HepG2 (cell line): ENCODE measurements around the gene PSMD12. TPM values are rescaled to one million over a fixed set of nuclear protein-coding genes. Genes with fewer than 3 reads are reported as not detected.
A peak's percentile ranks its signal among the peaks of the same experiment; 100 is the strongest.

Experiments
- ATAC-seq: fragments of 200-7000 bp; cut with Tn5 transposase; 3 replicates; pipeline ENCODE4 v1.9.1; 2020; ENCODE audit warnings: mild to moderate bottlenecking, moderate library complexity
- BruUV-seq: library from RNA; stranded (reverse); fragments of 400-500 nt; replicated peaks from 2 replicates; lab custom pipeline; 2021; lab: Mats Ljungman, UMichigan
- CTCF ChIA-PET: fragments of 300-600 bp; formaldehyde crosslinking; extraction: SDS; loops from one replicate; lab custom pipeline; 2021; ENCODE audit warnings: low total read pairs, inconsistent platforms, low intra/inter-chr PET ratio; lab: Yijun Ruan, JAX
- POLR2A ChIA-PET: fragments of 350-600 bp; sonication (Branson Sonifier 250); formaldehyde crosslinking; loops from one replicate; lab custom pipeline; 2020; ENCODE audit warnings: antibody characterized with exemption, inconsistent platforms; lab: Yijun Ruan, JAX
- DNase-seq: peaks from one replicate; pipeline ENCODE4 v3.0.0-alpha.2; 2015; ENCODE audit warnings: low spot score
- FAIRE-seq: peaks from 3 replicates; lab custom pipeline; 2011; peaks lifted over from hg19 to GRCh38; lab: Jason Lieb, UNC
- H2AFZ ChIP-seq: one replicate; pipeline ENCODE4 v1.6.1; 2011; ENCODE audit warnings: low read length, inconsistent platforms
- H3K27ac ChIP-seq: fragments of 300-600 bp; 3 replicates; pipeline ENCODE4 v1.8.0; 2011; ENCODE audit warnings: mixed run types, mild to moderate bottlenecking, mixed read lengths, low read length, inconsistent platforms; ENCODE audit not compliant: insufficient read depth; ENCODE audit errors: extremely low read length
- H3K27me3 ChIP-seq, 2 experiments: fragments of 200-600 bp in 1 of 2; 2 replicates in 1 of 2; 3 replicates in 1 of 2; pipeline versions ENCODE4 v1.6.0 to v1.8.0; 2011; ENCODE audit warnings: low read length in 2 of 2, mild to moderate bottlenecking in 2 of 2, moderate library complexity in 2 of 2, inconsistent platforms in 1 of 2; ENCODE audit not compliant: insufficient read depth in 2 of 2, control insufficient read depth in 1 of 2
- H3K36me3 ChIP-seq, 2 experiments: fragments of 200-600 bp in 1 of 2; replicated peaks in 1 of 2; 2 replicates in 1 of 2; 3 replicates in 1 of 2; pipeline versions ENCODE4 v1.5.1 to v1.8.0; 2011; ENCODE audit warnings: low read length in 2 of 2, inconsistent platforms in 1 of 2; ENCODE audit not compliant: insufficient read depth in 2 of 2, control insufficient read depth in 1 of 2
- H3K4me1 ChIP-seq: 2 replicates; pipeline ENCODE4 v1.5.1; 2012; ENCODE audit warnings: low read length, inconsistent platforms; ENCODE audit not compliant: insufficient read depth
- H3K4me2 ChIP-seq: 2 replicates; pipeline ENCODE4 v1.6.0; 2011; ENCODE audit warnings: low read depth, low read length, inconsistent platforms
- H3K4me3 ChIP-seq, 3 experiments: fragments of 200-600 bp in 1 of 3; sonication (generic), shearing (Covaris generic) in 1 of 3; replicated peaks in 1 of 3; 2 replicates each; pipeline ENCODE4 v1.5.1; 2011 to 2016; ENCODE audit warnings: low read length in 3 of 3, inconsistent platforms in 2 of 3, low read depth in 2 of 3, mild to moderate bottlenecking in 2 of 3, control low read depth in 1 of 3, mixed read lengths in 1 of 3; ENCODE audit not compliant: insufficient read depth in 1 of 3
- H3K79me2 ChIP-seq: one replicate; pipeline ENCODE4 v1.6.1; 2011; ENCODE audit warnings: low read length, inconsistent platforms; ENCODE audit not compliant: insufficient read depth
- H3K9ac ChIP-seq: 2 replicates; pipeline ENCODE4 v1.6.0; 2011; ENCODE audit warnings: mild to moderate bottlenecking, low read depth, low read length, inconsistent platforms; ENCODE audit not compliant: insufficient read depth
- H3K9me3 ChIP-seq: 2 replicates; pipeline ENCODE4 v1.5.1; 2012; ENCODE audit warnings: mild to moderate bottlenecking, low read length
- H4K20me1 ChIP-seq: 2 replicates; pipeline ENCODE4 v1.6.0; 2011; ENCODE audit warnings: inconsistent platforms, mild to moderate bottlenecking, low read length, moderate library complexity; ENCODE audit not compliant: insufficient read depth
- ATF6 ChIP-seq: sonication (generic); formaldehyde crosslinking; conservative IDR thresholded peaks from 2 replicates; pipeline ENCODE4 v1.4.0; 2020; ENCODE audit warnings: missing genetic modification reagents
- BATF2 ChIP-seq: sonication (generic); formaldehyde crosslinking; IDR thresholded peaks from 2 replicates; pipeline ENCODE4 v1.8.0; 2022; ENCODE audit warnings: mild to moderate bottlenecking, missing genetic modification reagents, moderate library complexity
- CC2D1A ChIP-seq: sonication (generic); formaldehyde crosslinking; IDR thresholded peaks from 2 replicates; pipeline ENCODE4 v1.8.1; 2023; ENCODE audit warnings: mild to moderate bottlenecking, missing genetic modification reagents
- FIP1L1 ChIP-seq: fragments of 200-400 bp; formaldehyde crosslinking; IDR thresholded peaks from 2 replicates; pipeline ENCODE4 v1.6.1; 2018; ENCODE audit warnings: low read depth, mild to moderate bottlenecking, low read length, moderate library complexity, borderline replicate concordance; ENCODE audit not compliant: insufficient read depth
- GTF2F1 ChIP-seq: fragments of 150-350 bp; IDR thresholded peaks from 2 replicates; pipeline ENCODE4 v1.6.1; 2014; ENCODE audit warnings: low read length
- NFKB2 ChIP-seq: sonication (generic); formaldehyde crosslinking; IDR thresholded peaks from 2 replicates; pipeline ENCODE4 v1.4.0; 2020; ENCODE audit warnings: missing genetic modification reagents, borderline replicate concordance
- NKX3-1 ChIP-seq: sonication (generic); formaldehyde crosslinking; IDR thresholded peaks from 2 replicates; pipeline ENCODE4 v1.5.0; 2020; ENCODE audit warnings: missing genetic modification reagents
- RAD51 ChIP-seq: fragments of 450-650 bp; IDR thresholded peaks from 2 replicates; pipeline ENCODE4 v1.6.1; 2016; ENCODE audit warnings: borderline replicate concordance
- SOX5 ChIP-seq: IDR thresholded peaks from 2 replicates; pipeline ENCODE4 v1.6.1; 2016; ENCODE audit warnings: borderline replicate concordance
- XRCC5 ChIP-seq: fragments of 200-400 bp; formaldehyde crosslinking; optimal IDR thresholded peaks from 2 replicates; pipeline ENCODE3; 2017; ENCODE audit warnings: mild to moderate bottlenecking, low read length
- ZNF256 ChIP-seq: sonication (generic); formaldehyde crosslinking; conservative IDR thresholded peaks from 2 replicates; pipeline ENCODE4 v1.4.0; 2020; ENCODE audit warnings: missing genetic modification reagents
- ZNF460 ChIP-seq: sonication (generic); formaldehyde crosslinking; IDR thresholded peaks from 2 replicates; pipeline ENCODE4 v1.5.1; 2020; ENCODE audit warnings: missing genetic modification reagents, mild to moderate bottlenecking, borderline replicate concordance
- ZNF572 ChIP-seq: sonication (generic); formaldehyde crosslinking; IDR thresholded peaks from 2 replicates; pipeline ENCODE4 v1.5.1; 2020; ENCODE audit warnings: mild to moderate bottlenecking, missing genetic modification reagents
- ZNF598 ChIP-seq: sonication (generic); formaldehyde crosslinking; IDR thresholded peaks from 2 replicates; pipeline ENCODE4 v1.5.1; 2020; ENCODE audit warnings: mild to moderate bottlenecking, missing genetic modification reagents, borderline replicate concordance
- WGBS: methylation state at CpG from one replicate; pipeline ENCODE4 v1.1.6; 2017; ENCODE audit warnings: low lambda C conversion rate; 5-methylcytosine and 5-hydroxymethylcytosine counted together
- in situ Hi-C: cut with HindIII; loops from 2 replicates; pipeline ENCODE4 v1.10.0; 2017; ENCODE audit warnings: low pct_unique_long_range_greater_than_20kb; ENCODE audit not compliant: extremely low pct_ligation_motif_present
- intact Hi-C: fragments of 100-400 bp; cut with micrococcal nuclease; formaldehyde crosslinking; loops from one replicate; pipeline ENCODE4 v1.10.0; 2022; ENCODE audit not compliant: unreplicated experiment
- polyA plus RNA-seq, 8 experiments: library from polyadenylated mRNA; depleted of rRNA in 3 of 8; stranded (reverse) in 7 of 8; unstranded in 1 of 8; fragments of >200 nt; fragmentation: Illumina TruSeq in 4 of 8; extraction: Trizol in 4 of 8; gene quantifications; 2 replicates each; pipeline versions ENCODE4 v1.2.1 to v1.2.3, GENCODE V29; 2011 to 2016; ENCODE audit warnings: low read depth in 4 of 8, missing spikeins in 1 of 8, mixed read lengths in 1 of 8; ENCODE audit not compliant: insufficient read depth in 1 of 8
- total RNA-seq, 5 experiments: library from RNA; depleted of rRNA; stranded (reverse); fragments of >200 nt; fragmentation: Illumina TruSeq; extraction: Trizol; gene quantifications; 2 replicates each; pipeline ENCODE4 v1.2.3, GENCODE V29; 2016; ENCODE audit warnings: low read depth in 1 of 5
- TF ChIP-seq, protein P1 (sequence below): IDR thresholded peaks from 2 replicates; pipeline ENCODE4 v1.6.1; 2016; ENCODE audit warnings: mild to moderate bottlenecking, missing biosample characterization, missing genetic modification reagents
- TF ChIP-seq, protein P2 (sequence below): sonication (generic); formaldehyde crosslinking; IDR thresholded peaks from 2 replicates; pipeline ENCODE4 v1.4.0; 2020; ENCODE audit warnings: low read depth, mild to moderate bottlenecking, missing genetic modification reagents

PSMD12 gene
- total and polyA plus RNA-seq, 2 of the 13 experiments (the other 11 are each of a cell fraction or from before 2014, with no cell fraction given): 27.4 to 71.7 TPM

- H3K4me3 ChIP-seq: peak overlapping the region in 1 of 3 experiments; percentile 63; a peak in 3 of 6 replicates
- peak overlapping the region; percentile 87 for H3K4me2 ChIP-seq
- ChIA-PET CTCF (interaction anchor here (0.6 to 2.3 kb wide), 6 partner anchors 101 to 315 kb away, joined by 3 to 14 read pairs (median 4); no protein-coding TSS in a partner anchor), POLR2A (interaction anchor here (0.9 kb wide), 1 partner anchor 10 kb away, joined by 3 read pairs; no protein-coding TSS in a partner anchor)
- peak; percentile 64 for ATAC-seq
- H3K4me1 ChIP-seq: peaks cover 29% of the 10 kb centered on the region
- H3K27ac ChIP-seq: no peak overlapping the region
- no peaks in the 10 kb centered on the region for H3K36me3 ChIP-seq
- 0 out of 5 replicates have a peak, but pooled peaks cover 0 to 6% of the 10 kb centered on the region in 2 experiments for H3K27me3 ChIP-seq
- in situ Hi-C loops: loop anchor here (5.0 to 10.0 kb wide), 3 partner anchors 93 to 318 kb away; no protein-coding TSS in a partner anchor
- FAIRE-seq: peak; percentile 93
- no peaks in the 10 kb centered on the region for H3K79me2 ChIP-seq
- DNase-seq: peak; percentile 81
- no TSS peak for BruUV-seq
- WGBS: 10% methylated on average over 12 of the region's 12 CpGs
- intact Hi-C loops: loop anchor here (1.0 to 5.0 kb wide), 2 partner anchors 258 to 315 kb away; no protein-coding TSS in a partner anchor
- no peak overlapping the region; the same call in 1 of the 2 replicates for H3K9ac ChIP-seq
- H4K20me1 ChIP-seq: no peaks in the 10 kb centered on the region
- no peaks in the 10 kb centered on the region for H3K9me3 ChIP-seq
- H2AFZ ChIP-seq: no peak overlapping the region
- TF ChIP-seq XRCC5 (peak; percentile 92), SOX5 (CRISPR knock-in tag) (no peak), CC2D1A (CRISPR knock-in tag) (no peak), ZNF572 (no peak), ATF6 (CRISPR knock-in tag) (no peak), NFKB2 (no peak), ZNF256 (CRISPR knock-in tag) (no peak), FIP1L1 (no peak), GTF2F1 (no peak), NKX3-1 (CRISPR knock-in tag) (no peak), ZNF598 (CRISPR knock-in tag) (no peak), ZNF460 (CRISPR knock-in tag) (no peak), BATF2 (no peak), RAD51 (no peak)
- TF ChIP-seq, protein P1, sequence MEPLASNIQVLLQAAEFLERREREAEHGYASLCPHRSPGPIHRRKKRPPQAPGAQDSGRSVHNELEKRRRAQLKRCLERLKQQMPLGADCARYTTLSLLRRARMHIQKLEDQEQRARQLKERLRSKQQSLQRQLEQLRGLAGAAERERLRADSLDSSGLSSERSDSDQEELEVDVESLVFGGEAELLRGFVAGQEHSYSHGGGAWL (CRISPR knock-in tag): no peak
- TF ChIP-seq, protein P2, sequence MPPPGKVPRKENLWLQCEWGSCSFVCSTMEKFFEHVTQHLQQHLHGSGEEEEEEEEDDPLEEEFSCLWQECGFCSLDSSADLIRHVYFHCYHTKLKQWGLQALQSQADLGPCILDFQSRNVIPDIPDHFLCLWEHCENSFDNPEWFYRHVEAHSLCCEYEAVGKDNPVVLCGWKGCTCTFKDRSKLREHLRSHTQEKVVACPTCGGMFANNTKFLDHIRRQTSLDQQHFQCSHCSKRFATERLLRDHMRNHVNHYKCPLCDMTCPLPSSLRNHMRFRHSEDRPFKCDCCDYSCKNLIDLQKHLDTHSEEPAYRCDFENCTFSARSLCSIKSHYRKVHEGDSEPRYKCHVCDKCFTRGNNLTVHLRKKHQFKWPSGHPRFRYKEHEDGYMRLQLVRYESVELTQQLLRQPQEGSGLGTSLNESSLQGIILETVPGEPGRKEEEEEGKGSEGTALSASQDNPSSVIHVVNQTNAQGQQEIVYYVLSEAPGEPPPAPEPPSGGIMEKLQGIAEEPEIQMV (CRISPR knock-in tag): 0 out of 2 replicates have a peak, but pooled peaks have one; percentile 21
Measured at GRCh38 chr17:67374329-67375053, 8.1 kb upstream of the PSMD12 start.
